Hepatocyte (in vitro differentiated cells): ENCODE data around the gene PES1.
"Not testable (repeated sequence)": the region's sequence is repeated elsewhere in the genome, so short reads cannot be mapped to it uniquely, and the experiment has no call there.

ENCODE experiments used
- CTCF ChIP-seq: fragments of 200-600 bp; sonication (generic); IDR thresholded peaks from 2 replicates; pipeline ENCODE4 v1.5.1; 2016; ENCODE audit warnings: antibody characterized with exemption, mild to moderate bottlenecking; ENCODE audit not compliant: poor library complexity
- EZH2 ChIP-seq: fragments of 200-600 bp; sonication (generic); IDR thresholded peaks from 2 replicates; pipeline ENCODE4 v1.6.1; 2016; ENCODE audit warnings: antibody characterized with exemption, mild to moderate bottlenecking, borderline replicate concordance

DNA sequence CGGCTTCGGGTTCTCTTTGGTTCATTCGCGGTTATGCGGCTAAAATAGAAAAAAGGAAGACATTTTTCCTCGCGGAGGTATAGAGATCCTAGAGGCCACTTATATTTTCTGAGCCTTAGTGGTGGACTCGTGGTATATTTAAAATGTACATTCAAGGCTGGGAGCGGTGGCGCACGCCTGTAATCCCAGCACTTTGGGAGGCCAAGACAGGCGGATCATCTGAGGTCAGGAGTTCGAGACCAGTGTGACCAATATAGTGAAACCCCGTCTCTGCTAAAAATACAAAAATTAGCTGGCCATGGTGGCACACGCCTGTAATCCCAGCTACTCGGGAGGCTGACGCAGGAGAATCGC is 627 bp upstream of the PES1 start:
- not testable (repeated sequence) for TF ChIP-seq CTCF, EZH2
